GM06990 (cell line): ENCODE results near the gene PCDH19.
"Not testable (repeated sequence)": the region's sequence is repeated elsewhere in the genome, so short reads cannot be mapped to it uniquely, and the experiment has no call there.

Experiments
- DNase-seq: peaks from one replicate; pipeline ENCODE4 v3.0.0-alpha.2; 2011; ENCODE audit not compliant: insufficient read length; ENCODE audit errors: extremely low read depth
- H3K27me3 ChIP-seq: replicated peaks from 2 replicates; pipeline ENCODE4 v1.6.0; 2011; ENCODE audit warnings: low read length; ENCODE audit not compliant: control insufficient read depth, insufficient read depth
- H3K36me3 ChIP-seq: 2 replicates; pipeline ENCODE4 v1.5.1; 2011; ENCODE audit warnings: low read length; ENCODE audit not compliant: control insufficient read depth, insufficient read depth
- H3K4me3 ChIP-seq: replicated peaks from 2 replicates; pipeline ENCODE4 v1.5.1; 2011; ENCODE audit warnings: low read depth, mild to moderate bottlenecking, control low read depth, low read length
- TF ChIP-seq, protein P1 (sequence below): IDR thresholded peaks from 2 replicates; pipeline ENCODE4 v1.5.1; 2011; ENCODE audit warnings: low read length, control low read depth, mild to moderate bottlenecking, inconsistent platforms; ENCODE audit not compliant: insufficient read depth, poor library complexity, severe bottlenecking

Gene PCDH19, protein sequence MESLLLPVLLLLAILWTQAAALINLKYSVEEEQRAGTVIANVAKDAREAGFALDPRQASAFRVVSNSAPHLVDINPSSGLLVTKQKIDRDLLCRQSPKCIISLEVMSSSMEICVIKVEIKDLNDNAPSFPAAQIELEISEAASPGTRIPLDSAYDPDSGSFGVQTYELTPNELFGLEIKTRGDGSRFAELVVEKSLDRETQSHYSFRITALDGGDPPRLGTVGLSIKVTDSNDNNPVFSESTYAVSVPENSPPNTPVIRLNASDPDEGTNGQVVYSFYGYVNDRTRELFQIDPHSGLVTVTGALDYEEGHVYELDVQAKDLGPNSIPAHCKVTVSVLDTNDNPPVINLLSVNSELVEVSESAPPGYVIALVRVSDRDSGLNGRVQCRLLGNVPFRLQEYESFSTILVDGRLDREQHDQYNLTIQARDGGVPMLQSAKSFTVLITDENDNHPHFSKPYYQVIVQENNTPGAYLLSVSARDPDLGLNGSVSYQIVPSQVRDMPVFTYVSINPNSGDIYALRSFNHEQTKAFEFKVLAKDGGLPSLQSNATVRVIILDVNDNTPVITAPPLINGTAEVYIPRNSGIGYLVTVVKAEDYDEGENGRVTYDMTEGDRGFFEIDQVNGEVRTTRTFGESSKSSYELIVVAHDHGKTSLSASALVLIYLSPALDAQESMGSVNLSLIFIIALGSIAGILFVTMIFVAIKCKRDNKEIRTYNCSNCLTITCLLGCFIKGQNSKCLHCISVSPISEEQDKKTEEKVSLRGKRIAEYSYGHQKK (N-terminal part only)

DNA sequence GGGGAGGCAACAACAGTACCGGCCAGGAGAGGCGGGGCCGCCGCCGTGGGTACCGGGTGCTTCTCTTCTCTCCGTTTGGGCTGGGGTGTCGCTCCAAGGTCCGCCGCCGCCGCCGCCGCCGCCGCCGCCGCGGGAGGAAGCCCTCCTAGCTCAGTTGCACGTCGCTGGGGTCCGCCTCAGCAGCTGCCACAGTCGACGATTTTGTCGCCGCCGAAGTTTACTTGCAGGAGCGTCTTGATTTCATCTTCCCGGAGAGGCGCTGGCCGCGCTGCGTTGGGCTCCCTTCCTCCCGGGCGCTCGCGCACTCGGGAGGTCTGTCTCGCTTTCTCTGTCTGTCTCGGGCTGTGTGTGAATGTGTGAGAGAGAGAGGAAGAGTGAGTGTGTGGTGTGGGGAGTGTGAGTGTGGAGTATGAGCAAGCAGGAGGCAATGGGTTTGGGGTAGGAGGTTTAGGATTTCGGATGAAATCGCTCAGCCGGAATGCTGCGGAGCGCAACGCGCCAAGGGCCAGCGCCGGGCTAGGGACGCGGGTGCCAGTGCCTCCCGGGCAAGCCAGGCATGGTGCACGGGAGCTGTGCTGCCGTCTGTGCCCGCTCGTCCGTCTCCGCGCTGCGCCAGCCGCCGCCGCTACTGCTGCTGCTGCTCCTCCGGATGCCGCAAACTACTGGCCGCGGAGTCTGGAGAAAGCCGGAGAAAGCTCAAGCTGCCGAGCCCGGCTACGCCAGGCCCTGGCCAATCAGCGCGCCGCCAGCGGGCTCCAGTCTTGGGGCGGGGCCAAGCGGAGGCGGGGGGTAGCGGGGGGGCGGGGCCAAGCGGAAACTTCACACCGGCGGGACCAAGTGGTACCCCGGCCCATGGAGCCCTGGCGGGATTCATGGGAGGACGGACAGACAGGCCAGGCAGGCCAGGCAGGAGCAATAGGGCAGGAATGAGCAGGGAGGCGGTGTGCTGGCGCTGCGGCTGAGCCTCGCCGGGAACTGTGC, at the start of gene PCDH19:
PCDH19 (minus strand) TSS at position 664 of the 981 bp plus-strand sequence. CDS start 1,676 bp downstream, outside the sequence.
- no peaks in the 10 kb centered on the region for H3K36me3 ChIP-seq
- peak within 1 kb of the TSS; percentile 25; the same call in 1 of the 2 replicates for H3K4me3 ChIP-seq
- TF ChIP-seq, protein P1, sequence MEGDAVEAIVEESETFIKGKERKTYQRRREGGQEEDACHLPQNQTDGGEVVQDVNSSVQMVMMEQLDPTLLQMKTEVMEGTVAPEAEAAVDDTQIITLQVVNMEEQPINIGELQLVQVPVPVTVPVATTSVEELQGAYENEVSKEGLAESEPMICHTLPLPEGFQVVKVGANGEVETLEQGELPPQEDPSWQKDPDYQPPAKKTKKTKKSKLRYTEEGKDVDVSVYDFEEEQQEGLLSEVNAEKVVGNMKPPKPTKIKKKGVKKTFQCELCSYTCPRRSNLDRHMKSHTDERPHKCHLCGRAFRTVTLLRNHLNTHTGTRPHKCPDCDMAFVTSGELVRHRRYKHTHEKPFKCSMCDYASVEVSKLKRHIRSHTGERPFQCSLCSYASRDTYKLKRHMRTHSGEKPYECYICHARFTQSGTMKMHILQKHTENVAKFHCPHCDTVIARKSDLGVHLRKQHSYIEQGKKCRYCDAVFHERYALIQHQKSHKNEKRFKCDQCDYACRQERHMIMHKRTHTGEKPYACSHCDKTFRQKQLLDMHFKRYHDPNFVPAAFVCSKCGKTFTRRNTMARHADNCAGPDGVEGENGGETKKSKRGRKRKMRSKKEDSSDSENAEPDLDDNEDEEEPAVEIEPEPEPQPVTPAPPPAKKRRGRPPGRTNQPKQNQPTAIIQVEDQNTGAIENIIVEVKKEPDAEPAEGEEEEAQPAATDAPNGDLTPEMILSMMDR: no peak
- DNase-seq: no peak
- H3K27me3 ChIP-seq: no peaks in the 10 kb centered on the region

DNA sequence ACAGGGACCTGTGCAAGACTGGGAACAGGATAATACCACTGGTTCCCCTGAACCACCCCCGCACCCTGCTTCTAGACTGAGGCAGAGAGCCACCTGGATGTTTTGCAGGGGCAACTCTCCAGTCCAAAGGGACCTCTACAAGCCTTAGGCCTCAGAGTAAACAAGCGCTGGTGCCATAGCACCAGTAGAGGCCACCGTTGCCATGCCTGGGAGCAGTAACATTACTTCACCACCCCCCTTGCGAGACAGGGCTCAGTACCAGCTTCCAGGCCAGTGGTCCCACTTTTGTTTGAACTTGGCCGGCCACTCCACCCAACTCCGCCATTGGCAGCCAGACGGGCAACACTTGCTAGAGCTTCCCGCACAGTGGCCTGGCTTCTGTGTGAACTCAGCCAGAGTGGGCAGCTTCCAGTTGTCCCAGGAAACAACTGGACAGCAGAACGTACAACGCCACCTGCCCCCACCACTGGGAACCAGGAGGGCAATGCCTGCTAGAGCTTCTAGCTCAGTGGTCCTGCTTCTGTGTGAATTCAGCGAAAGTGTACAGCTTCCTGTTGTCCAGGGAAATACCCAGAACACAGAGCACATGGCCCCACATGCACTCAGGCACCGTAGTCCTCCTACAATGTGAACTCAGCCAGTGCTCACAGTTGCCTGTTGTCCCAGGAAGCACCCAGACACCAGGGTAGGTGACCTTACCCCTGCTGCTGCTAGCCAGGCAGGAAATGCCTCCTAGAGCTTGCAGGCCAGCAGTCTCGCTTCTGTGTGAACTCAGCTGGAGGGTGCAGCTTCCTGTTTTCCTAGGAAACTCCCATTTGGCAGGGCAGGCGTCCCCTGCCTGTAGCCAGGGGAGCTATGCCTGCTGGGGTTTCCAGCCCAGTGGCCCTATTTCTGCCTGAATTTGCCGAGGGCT, 39.9 kb upstream of the PCDH19 start:
- TF ChIP-seq, protein P1: no peak
- H3K4me3 ChIP-seq: no peak overlapping the region
- no peaks in the 10 kb centered on the region for H3K36me3 ChIP-seq
- no peaks in the 10 kb centered on the region for H3K27me3 ChIP-seq
- DNase-seq: no peak

GRCh38 chrX:100447655-100448397, 37.8 kb upstream of the PCDH19 start:
- Histone ChIP-seq H3K36me3 (no peaks in the 10 kb centered on the region), H3K4me3 (no peak overlapping the region), H3K27me3 (no peaks in the 10 kb centered on the region)
- TF ChIP-seq, protein P1: peak; percentile 92
- DNase-seq: no peak

GRCh38 chrX:100445593-100445992, 35.5 kb upstream of the PCDH19 start:
- TF ChIP-seq, protein P1: no peak
- no peaks in the 10 kb centered on the region for H3K27me3 ChIP-seq
- no peaks in the 10 kb centered on the region for H3K36me3 ChIP-seq
- DNase-seq: no peak
- H3K4me3 ChIP-seq: no peak overlapping the region

- H3K27me3 ChIP-seq, DNase-seq, H3K4me3 ChIP-seq, H3K36me3 ChIP-seq: not testable (repeated sequence)
Measured at GRCh38 chrX:100441321-100441720, 31.2 kb upstream of the PCDH19 start.
